ENCODE results near the gene LATS2.

DNA sequence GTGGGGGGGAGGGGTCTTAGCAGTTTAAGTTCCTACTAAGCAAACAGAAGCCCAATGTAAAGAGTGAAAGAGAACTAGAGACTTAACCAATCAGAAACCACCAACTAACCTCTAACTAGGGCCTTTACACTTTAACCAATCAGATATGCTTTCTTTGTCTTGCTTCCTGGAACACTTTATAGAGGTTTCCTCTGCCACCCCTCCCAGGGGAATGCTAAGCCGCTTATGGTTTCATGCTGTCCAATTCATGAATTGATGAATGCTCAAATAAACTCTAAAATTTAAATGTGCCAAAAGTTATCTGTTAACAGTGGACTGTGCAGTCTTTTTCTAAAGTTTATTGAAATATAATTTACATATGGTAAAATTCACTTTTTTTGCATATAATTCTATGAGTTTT lies 33.9 kb upstream of the LATS2 start:
- TF ChIP-seq, protein P1, sequence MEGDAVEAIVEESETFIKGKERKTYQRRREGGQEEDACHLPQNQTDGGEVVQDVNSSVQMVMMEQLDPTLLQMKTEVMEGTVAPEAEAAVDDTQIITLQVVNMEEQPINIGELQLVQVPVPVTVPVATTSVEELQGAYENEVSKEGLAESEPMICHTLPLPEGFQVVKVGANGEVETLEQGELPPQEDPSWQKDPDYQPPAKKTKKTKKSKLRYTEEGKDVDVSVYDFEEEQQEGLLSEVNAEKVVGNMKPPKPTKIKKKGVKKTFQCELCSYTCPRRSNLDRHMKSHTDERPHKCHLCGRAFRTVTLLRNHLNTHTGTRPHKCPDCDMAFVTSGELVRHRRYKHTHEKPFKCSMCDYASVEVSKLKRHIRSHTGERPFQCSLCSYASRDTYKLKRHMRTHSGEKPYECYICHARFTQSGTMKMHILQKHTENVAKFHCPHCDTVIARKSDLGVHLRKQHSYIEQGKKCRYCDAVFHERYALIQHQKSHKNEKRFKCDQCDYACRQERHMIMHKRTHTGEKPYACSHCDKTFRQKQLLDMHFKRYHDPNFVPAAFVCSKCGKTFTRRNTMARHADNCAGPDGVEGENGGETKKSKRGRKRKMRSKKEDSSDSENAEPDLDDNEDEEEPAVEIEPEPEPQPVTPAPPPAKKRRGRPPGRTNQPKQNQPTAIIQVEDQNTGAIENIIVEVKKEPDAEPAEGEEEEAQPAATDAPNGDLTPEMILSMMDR (IDR thresholded peaks at IDR 0.05), result no peak
- no peak for TF ChIP-seq POLR2A (IDR thresholded peaks at IDR 0.05; ENCODE audit: low read depth)

All from esophagus muscularis mucosa (tissue), 3 donors.